PC-3 (cell line): ENCODE data around the gene HNRNPM.
A peak's percentile ranks its signal among the peaks of the same experiment; 100 is the strongest.

Experiments used
- CTCF ChIP-seq: fragments of 300-600 bp; sonication (generic); conservative IDR thresholded peaks from 2 replicates; pipeline ENCODE4 v1.5.1; 2017; ENCODE audit warnings: antibody characterized with exemption, low read depth, mild to moderate bottlenecking, low read length
- EZH2 ChIP-seq: fragments of 300-600 bp; sonication (generic); IDR thresholded peaks from one replicate; pipeline ENCODE4 v1.6.1; 2017; ENCODE audit warnings: antibody characterized with exemption, mild to moderate bottlenecking, low read length; ENCODE audit not compliant: unreplicated experiment
- EZH2phosphoT487 ChIP-seq: fragments of 300-600 bp; sonication (generic); IDR thresholded peaks from 2 replicates; pipeline ENCODE4 v1.6.1; 2018; ENCODE audit warnings: mild to moderate bottlenecking, antibody characterized with exemption, low read length, borderline replicate concordance

GRCh38 chr19:8396563-8397203 lies 48.1 kb upstream of the HNRNPM start:
- TF ChIP-seq EZH2 (no peak), CTCF (peak; percentile 83), EZH2phosphoT487 (no peak)
